Retinal pigment epithelial cell (primary cell): Measurements from ENCODE around the gene SDR42E1.

Experiments used
- DNase-seq: peaks from one replicate; pipeline ENCODE4 v3.0.0-alpha.2; 2010; ENCODE audit warnings: low read depth
- H3K4me3 ChIP-seq: 2 replicates; pipeline ENCODE4 v1.5.1; 2011; ENCODE audit warnings: mild to moderate bottlenecking, low read length, control low read depth, moderate library complexity
- TF ChIP-seq, protein P1 (sequence below): conservative IDR thresholded peaks from 2 replicates; pipeline ENCODE4 v1.5.1; 2011; ENCODE audit warnings: low read depth, low read length, control low read depth, inconsistent platforms

SDR42E1 gene

DNA sequence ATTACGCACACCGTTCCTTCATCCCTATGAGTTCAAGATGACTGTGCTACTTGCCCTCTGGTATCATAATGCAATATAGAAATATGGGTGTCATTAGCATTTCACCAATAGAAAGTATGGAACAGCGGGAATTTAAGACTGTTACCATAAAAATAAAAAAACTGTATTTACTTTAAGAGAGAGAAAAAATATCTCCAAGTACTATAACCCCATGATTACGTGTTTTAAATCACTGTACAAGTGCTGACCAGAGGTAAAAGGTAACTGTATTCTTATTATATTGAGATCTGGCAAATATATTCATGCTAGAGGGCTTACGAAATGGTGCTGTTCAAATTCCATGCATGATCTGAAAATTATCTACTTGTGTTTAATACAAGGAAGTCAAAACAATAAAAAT lies 5.2 kb downstream of the SDR42E1 start:
- H3K4me3 ChIP-seq, result no peak overlapping the region
- TF ChIP-seq, protein P1, sequence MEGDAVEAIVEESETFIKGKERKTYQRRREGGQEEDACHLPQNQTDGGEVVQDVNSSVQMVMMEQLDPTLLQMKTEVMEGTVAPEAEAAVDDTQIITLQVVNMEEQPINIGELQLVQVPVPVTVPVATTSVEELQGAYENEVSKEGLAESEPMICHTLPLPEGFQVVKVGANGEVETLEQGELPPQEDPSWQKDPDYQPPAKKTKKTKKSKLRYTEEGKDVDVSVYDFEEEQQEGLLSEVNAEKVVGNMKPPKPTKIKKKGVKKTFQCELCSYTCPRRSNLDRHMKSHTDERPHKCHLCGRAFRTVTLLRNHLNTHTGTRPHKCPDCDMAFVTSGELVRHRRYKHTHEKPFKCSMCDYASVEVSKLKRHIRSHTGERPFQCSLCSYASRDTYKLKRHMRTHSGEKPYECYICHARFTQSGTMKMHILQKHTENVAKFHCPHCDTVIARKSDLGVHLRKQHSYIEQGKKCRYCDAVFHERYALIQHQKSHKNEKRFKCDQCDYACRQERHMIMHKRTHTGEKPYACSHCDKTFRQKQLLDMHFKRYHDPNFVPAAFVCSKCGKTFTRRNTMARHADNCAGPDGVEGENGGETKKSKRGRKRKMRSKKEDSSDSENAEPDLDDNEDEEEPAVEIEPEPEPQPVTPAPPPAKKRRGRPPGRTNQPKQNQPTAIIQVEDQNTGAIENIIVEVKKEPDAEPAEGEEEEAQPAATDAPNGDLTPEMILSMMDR, result no peak
- no peak for DNase-seq

DNA sequence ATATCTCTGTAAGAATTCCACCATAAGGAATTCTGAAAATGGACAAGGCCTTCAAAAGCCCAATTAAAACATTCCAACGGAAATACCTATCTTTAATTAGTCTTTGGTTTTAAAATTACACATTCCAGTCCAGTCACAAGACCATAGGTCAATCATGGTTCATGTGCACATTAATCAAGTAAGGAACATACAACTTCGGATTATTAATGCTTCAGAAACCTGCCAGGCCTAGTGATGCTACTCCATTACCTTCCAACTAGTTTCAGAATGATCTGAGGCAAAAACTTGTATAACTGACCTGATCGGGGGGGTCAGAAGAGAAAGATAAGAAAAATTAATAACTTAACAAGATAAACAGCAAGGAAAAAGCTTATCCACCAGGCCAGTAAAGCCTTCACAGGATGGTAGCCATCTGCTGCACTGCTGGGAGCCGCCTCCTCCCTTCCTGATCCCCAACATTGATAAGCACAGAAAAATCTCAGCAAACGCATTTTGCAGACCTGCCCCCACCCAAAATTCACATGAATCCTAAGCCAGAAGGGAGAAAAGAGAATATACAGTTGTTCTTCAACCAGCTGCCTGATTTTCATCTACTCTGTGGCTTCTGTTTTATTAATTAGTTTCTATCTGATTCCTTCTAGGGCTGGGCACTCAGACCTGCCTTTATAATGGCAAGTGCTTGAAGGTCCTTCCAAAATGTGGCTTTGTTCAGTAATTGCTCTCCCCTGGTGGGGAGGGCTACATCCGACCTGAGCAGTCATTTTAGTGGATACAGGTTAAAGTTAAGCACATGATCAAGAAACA lies 6.0 kb downstream of the SDR42E1 start:
- no peak overlapping the region for H3K4me3 ChIP-seq
- TF ChIP-seq, protein P1, result no peak
- peak; percentile 99 for DNase-seq

DNA sequence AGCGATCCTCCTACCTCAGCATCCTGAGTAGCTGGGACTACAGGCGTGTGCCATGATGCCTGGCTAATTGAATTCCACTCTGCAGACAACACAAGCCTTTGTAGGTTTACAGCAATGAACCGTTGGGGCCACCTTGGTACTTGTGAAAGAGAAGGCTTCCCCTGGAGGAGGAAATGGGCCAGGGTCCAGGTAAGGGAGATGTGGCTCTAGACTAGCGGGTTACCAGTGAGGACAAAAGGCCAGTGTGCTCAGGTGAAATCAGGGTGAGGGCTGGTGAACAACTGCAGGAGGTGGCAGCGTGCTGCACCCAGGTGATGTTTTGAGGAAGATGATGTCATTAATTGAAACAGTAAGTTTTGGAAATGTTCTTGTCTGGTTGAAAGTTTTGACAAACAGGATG lies 6.7 kb downstream of the SDR42E1 start:
- no peak overlapping the region for H3K4me3 ChIP-seq
- TF ChIP-seq, protein P1, result no peak
- DNase-seq, result peak; percentile 82

DNA sequence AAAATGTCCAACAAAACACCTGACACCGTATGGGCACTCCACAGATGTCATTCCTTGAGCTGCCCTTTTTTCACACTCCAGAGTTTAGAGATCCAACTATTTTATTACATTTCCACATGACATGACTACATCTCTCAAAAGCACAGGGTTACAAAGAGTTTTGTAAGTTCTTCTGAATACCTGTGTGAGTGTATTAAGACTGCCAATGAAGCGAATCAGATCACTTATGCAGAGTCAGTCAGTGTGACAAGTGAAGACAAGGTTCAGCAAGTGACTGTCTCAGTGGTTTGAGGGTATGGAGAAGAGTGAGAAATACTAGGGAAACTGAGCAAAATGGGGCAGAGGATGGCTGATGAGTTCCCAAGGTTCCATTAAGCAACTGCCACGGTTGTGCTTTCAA lies 8.4 kb downstream of the SDR42E1 start:
- H3K4me3 ChIP-seq, result no peak overlapping the region
- DNase-seq, result no peak
- TF ChIP-seq, protein P1, result no peak

DNA sequence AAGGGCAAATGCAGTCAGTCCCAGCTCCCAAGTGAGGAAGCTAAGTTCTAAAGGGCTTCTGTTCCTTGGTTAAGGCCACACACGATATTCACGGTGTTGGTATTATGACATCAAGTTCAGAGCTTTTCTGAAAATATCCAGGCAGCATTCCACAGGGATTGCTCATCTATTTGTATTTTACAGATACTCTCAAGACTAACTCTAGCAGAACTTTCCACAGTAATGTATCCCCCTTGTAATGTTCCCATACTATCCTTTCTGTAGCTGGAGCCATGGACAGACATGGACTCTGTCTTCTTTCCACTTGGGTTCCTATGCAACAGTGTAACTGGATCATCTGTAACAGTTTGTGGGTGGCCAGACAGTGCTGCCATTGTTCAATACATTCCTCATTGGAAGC lies 13.5 kb downstream of the SDR42E1 start:
- H3K4me3 ChIP-seq, result no peak overlapping the region
- DNase-seq, result peak; percentile 85
- TF ChIP-seq, protein P1, result no peak

DNA sequence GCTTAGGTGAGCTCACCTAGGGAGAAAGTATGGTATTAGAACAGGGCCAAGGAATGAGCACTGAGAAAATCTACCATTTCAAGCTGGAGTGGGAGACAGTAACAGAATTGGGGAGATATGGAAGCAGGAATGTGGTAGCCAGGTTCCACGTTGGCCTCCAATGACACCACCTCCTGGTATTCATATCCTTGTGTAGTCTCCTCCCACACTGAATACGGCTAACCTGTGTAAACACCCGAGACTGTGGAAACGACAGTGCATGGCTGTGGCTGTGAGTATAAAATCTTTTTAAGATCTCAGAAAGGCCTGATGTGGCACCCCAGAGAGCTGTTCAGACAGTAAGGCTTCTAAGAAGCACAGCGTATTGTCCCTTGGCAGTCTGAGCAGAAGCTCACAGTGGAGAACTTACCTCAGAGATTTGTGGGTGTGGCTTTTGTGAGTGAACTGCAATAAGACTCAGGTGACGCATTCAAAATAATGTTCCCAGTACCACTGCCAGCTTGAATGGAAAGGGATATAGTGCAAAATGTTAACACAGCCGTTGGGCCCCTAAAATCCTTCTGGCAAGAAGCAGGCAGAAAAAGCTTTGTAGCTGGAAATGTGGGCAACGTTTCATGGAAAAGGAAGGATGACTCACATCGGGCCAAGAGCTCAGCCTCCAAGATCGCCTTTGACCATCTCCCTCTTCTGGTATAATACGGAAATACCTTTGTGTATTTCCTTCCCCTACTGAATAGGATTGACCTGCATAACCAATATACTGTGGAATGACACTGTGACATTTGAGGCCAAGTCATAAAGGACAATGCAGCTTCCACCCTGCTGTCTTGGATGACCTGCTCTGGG lies 14.4 kb downstream of the SDR42E1 start:
- H3K4me3 ChIP-seq, result no peak overlapping the region
- DNase-seq, result peak; percentile 84
- TF ChIP-seq, protein P1, result peak; percentile 55
